Measurements from ENCODE around the gene ERO1A.

Gene ERO1A

DNA sequence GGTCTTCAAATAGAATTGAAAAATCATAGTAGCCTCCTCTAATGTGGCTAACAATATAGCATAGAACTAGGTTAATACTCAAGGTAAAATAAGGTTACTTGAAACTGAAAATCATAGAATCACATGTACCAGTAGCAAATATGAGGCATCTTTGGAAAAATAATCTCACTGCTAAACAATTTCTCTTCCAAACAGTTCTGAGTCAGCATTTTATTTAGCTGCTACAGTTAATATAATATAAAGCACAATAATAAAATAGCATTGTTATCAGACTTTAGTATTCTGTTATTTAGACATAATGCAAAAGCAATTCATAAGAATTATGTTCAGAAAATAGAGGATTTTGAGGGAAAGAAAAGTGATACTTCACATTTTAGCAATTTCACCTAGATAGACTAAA, 35.0 kb downstream of the ERO1A start:
- Histone ChIP-seq H3K9me3 (replicated peaks in 1 of 2; ENCODE audit: control insufficient read depth in 2 of 2, insufficient read depth in 1 of 2, low read depth in 1 of 2, low read length in 2 of 2) (peaks cover 0 to 10% of the 10 kb centered on the region in 2 donors), H3K9ac (ENCODE audit: low read depth, low read length, poor library complexity) (no peak overlapping the region), H3K18ac (ENCODE audit: low read length) (no peak overlapping the region), H2BK5ac (ENCODE audit: low read length) (no peak overlapping the region), H3K14ac (ENCODE audit: low read length) (no peak overlapping the region), H2BK15ac (ENCODE audit: low read length) (no peak overlapping the region), H4K91ac (ENCODE audit: low read depth, low read length, poor library complexity) (no peak overlapping the region), H2AFZ (ENCODE audit: low read length) (no peak overlapping the region), H3K27ac (replicated peaks; ENCODE audit: low read length) (no peak overlapping the region), H3K23ac (ENCODE audit: low read depth, low read length, poor library complexity) (no peak overlapping the region), H2BK12ac (ENCODE audit: low read length) (no peak overlapping the region), H3K4me2 (ENCODE audit: insufficient read depth, low read length, poor library complexity, severe bottlenecking) (no peak overlapping the region), H3K4ac (ENCODE audit: low read length) (no peak overlapping the region), H3K27me3 (ENCODE audit: control insufficient read depth in 3 of 3, insufficient read depth in 3 of 3, low read depth in 1 of 3, low read length in 3 of 3) (no peaks in the 10 kb centered on the region), H3K4me3 (ENCODE audit: low read length in 2 of 2) (no peak overlapping the region), H2BK120ac (ENCODE audit: low read depth, low read length) (no peak overlapping the region), H3K4me1 (ENCODE audit: control insufficient read depth in 2 of 2, insufficient read depth in 1 of 2, low read depth in 1 of 2, low read length in 2 of 2) (no peaks in the 10 kb centered on the region), H4K8ac (ENCODE audit: low read depth, low read length) (no peak overlapping the region), H2AK5ac (ENCODE audit: low read depth, low read length) (no peak overlapping the region), H3K36me3 (replicated peaks in 1 of 2; ENCODE audit: control insufficient read depth in 2 of 2, insufficient read depth in 2 of 2, low read length in 2 of 2) (peaks cover 2 to 25% of the 10 kb centered on the region in 2 donors), H3K79me1 (ENCODE audit: low read depth, low read length) (no peaks in the 10 kb centered on the region)
- DNase-seq (ENCODE audit: low spot score) = no peak

GRCh38 chr14:52656905-52657304, 38.5 kb downstream of the ERO1A start:
- H3K9me3 ChIP-seq (replicated peaks in 1 of 2; ENCODE audit: control insufficient read depth in 2 of 2, insufficient read depth in 1 of 2, low read depth in 1 of 2, low read length in 2 of 2) = peaks cover 0 to 10% of the 10 kb centered on the region in 2 donors
- H3K9ac ChIP-seq (ENCODE audit: low read depth, low read length, poor library complexity) = no peak overlapping the region
- no peak overlapping the region for H4K91ac ChIP-seq (ENCODE audit: low read depth, low read length, poor library complexity)
- H3K4me1 ChIP-seq (ENCODE audit: control insufficient read depth in 2 of 2, insufficient read depth in 1 of 2, low read depth in 1 of 2, low read length in 2 of 2) = no peaks in the 10 kb centered on the region
- no peak overlapping the region for H3K4ac ChIP-seq (ENCODE audit: low read length)
- no peak overlapping the region for H2BK5ac ChIP-seq (ENCODE audit: low read length)
- H3K4me2 ChIP-seq (ENCODE audit: insufficient read depth, low read length, poor library complexity, severe bottlenecking) = no peak overlapping the region
- H3K4me3 ChIP-seq (ENCODE audit: low read length in 2 of 2) = no peak overlapping the region
- H2BK12ac ChIP-seq (ENCODE audit: low read length) = no peak overlapping the region
- no peak overlapping the region for H3K23ac ChIP-seq (ENCODE audit: low read depth, low read length, poor library complexity)
- no peak overlapping the region for H2AK5ac ChIP-seq (ENCODE audit: low read depth, low read length)
- no peaks in the 10 kb centered on the region for H3K79me1 ChIP-seq (ENCODE audit: low read depth, low read length)
- H4K8ac ChIP-seq (ENCODE audit: low read depth, low read length) = no peak overlapping the region
- DNase-seq (ENCODE audit: low spot score) = no peak
- H3K18ac ChIP-seq (ENCODE audit: low read length) = no peak overlapping the region
- no peak overlapping the region for H3K14ac ChIP-seq (ENCODE audit: low read length)
- no peaks in the 10 kb centered on the region for H3K27me3 ChIP-seq (ENCODE audit: control insufficient read depth in 3 of 3, insufficient read depth in 3 of 3, low read depth in 1 of 3, low read length in 3 of 3)
- H2AFZ ChIP-seq (ENCODE audit: low read length) = no peak overlapping the region
- no peak overlapping the region for H3K27ac ChIP-seq (replicated peaks; ENCODE audit: low read length)
- H3K36me3 ChIP-seq (replicated peaks in 1 of 2; ENCODE audit: control insufficient read depth in 2 of 2, insufficient read depth in 2 of 2, low read length in 2 of 2) = peaks cover 2 to 44% of the 10 kb centered on the region in 2 donors
- no peak overlapping the region for H2BK120ac ChIP-seq (ENCODE audit: low read depth, low read length)
- no peak overlapping the region for H2BK15ac ChIP-seq (ENCODE audit: low read length)

- WGBS, 2 donors (ENCODE audit: extremely low coverage in 2 of 2, insufficient read length in 2 of 2, insufficient replicate concordance in 1 of 2) = no CpG with 5 or more reads among the region's 6 CpGs
- H3K9me3 ChIP-seq (replicated peaks in 1 of 2; ENCODE audit: control insufficient read depth in 2 of 2, insufficient read depth in 1 of 2, low read depth in 1 of 2, low read length in 2 of 2) = no peaks in the 10 kb centered on the region
- H3K4ac ChIP-seq (ENCODE audit: low read length) = no peak overlapping the region
- H2AK5ac ChIP-seq (ENCODE audit: low read depth, low read length) = no peak overlapping the region
- no peak overlapping the region for H3K14ac ChIP-seq (ENCODE audit: low read length)
- H3K4me3 ChIP-seq (ENCODE audit: low read length in 2 of 2) = no peak overlapping the region
- no peak overlapping the region for H2BK5ac ChIP-seq (ENCODE audit: low read length)
- H3K9ac ChIP-seq (ENCODE audit: low read depth, low read length, poor library complexity) = no peak overlapping the region
- H2BK15ac ChIP-seq (ENCODE audit: low read length) = no peak overlapping the region
- H2BK12ac ChIP-seq (ENCODE audit: low read length) = no peak overlapping the region
- H3K36me3 ChIP-seq (replicated peaks in 1 of 2; ENCODE audit: control insufficient read depth in 2 of 2, insufficient read depth in 2 of 2, low read length in 2 of 2) = peaks cover 0 to 73% of the 10 kb centered on the region in 2 donors
- no peak overlapping the region for H2BK120ac ChIP-seq (ENCODE audit: low read depth, low read length)
- no peak overlapping the region for H3K27ac ChIP-seq (replicated peaks; ENCODE audit: low read length)
- no peak overlapping the region for H4K91ac ChIP-seq (ENCODE audit: low read depth, low read length, poor library complexity)
- H3K79me1 ChIP-seq (ENCODE audit: low read depth, low read length) = no peaks in the 10 kb centered on the region
- no peak overlapping the region for H3K18ac ChIP-seq (ENCODE audit: low read length)
- no peak overlapping the region for H2AFZ ChIP-seq (ENCODE audit: low read length)
- H3K27me3 ChIP-seq (ENCODE audit: control insufficient read depth in 3 of 3, insufficient read depth in 3 of 3, low read depth in 1 of 3, low read length in 3 of 3) = no peaks in the 10 kb centered on the region
- no peak overlapping the region for H3K4me2 ChIP-seq (ENCODE audit: insufficient read depth, low read length, poor library complexity, severe bottlenecking)
- DNase-seq (ENCODE audit: low spot score) = no peak
- no peak overlapping the region for H3K23ac ChIP-seq (ENCODE audit: low read depth, low read length, poor library complexity)
- H3K4me1 ChIP-seq (ENCODE audit: control insufficient read depth in 2 of 2, insufficient read depth in 1 of 2, low read depth in 1 of 2, low read length in 2 of 2) = no peaks in the 10 kb centered on the region
- H4K8ac ChIP-seq (ENCODE audit: low read depth, low read length) = no peak overlapping the region
Measured at GRCh38 chr14:52650774-52651173, 44.6 kb downstream of the ERO1A start.

- H3K4me2 ChIP-seq (ENCODE audit: insufficient read depth, low read length, poor library complexity, severe bottlenecking) = no peak overlapping the region
- no peak overlapping the region for H2AK5ac ChIP-seq (ENCODE audit: low read depth, low read length)
- no peak overlapping the region for H3K27ac ChIP-seq (replicated peaks; ENCODE audit: low read length)
- H3K79me1 ChIP-seq (ENCODE audit: low read depth, low read length) = no peaks in the 10 kb centered on the region
- H2BK120ac ChIP-seq (ENCODE audit: low read depth, low read length) = no peak overlapping the region
- H4K91ac ChIP-seq (ENCODE audit: low read depth, low read length, poor library complexity) = no peak overlapping the region
- no peak overlapping the region for H3K4ac ChIP-seq (ENCODE audit: low read length)
- no peak overlapping the region for H4K8ac ChIP-seq (ENCODE audit: low read depth, low read length)
- H3K9me3 ChIP-seq (replicated peaks in 1 of 2; ENCODE audit: control insufficient read depth in 2 of 2, insufficient read depth in 1 of 2, low read depth in 1 of 2, low read length in 2 of 2) = no peaks in the 10 kb centered on the region
- H3K18ac ChIP-seq (ENCODE audit: low read length) = no peak overlapping the region
- no peak overlapping the region for H3K14ac ChIP-seq (ENCODE audit: low read length)
- H3K4me3 ChIP-seq (ENCODE audit: low read length in 2 of 2) = no peak overlapping the region
- no peak overlapping the region for H2BK12ac ChIP-seq (ENCODE audit: low read length)
- no peak for DNase-seq (ENCODE audit: low spot score)
- no peaks in the 10 kb centered on the region for H3K4me1 ChIP-seq (ENCODE audit: control insufficient read depth in 2 of 2, insufficient read depth in 1 of 2, low read depth in 1 of 2, low read length in 2 of 2)
- peaks cover 0 to 82% of the 10 kb centered on the region in 2 donors for H3K36me3 ChIP-seq (replicated peaks in 1 of 2; ENCODE audit: control insufficient read depth in 2 of 2, insufficient read depth in 2 of 2, low read length in 2 of 2)
- WGBS, 2 donors (ENCODE audit: extremely low coverage in 2 of 2, insufficient read length in 2 of 2, insufficient replicate concordance in 1 of 2) = no CpG with 5 or more reads among the region's 1 CpG
- no peak overlapping the region for H2BK15ac ChIP-seq (ENCODE audit: low read length)
- H3K27me3 ChIP-seq (ENCODE audit: control insufficient read depth in 3 of 3, insufficient read depth in 3 of 3, low read depth in 1 of 3, low read length in 3 of 3) = no peaks in the 10 kb centered on the region
- no peak overlapping the region for H3K9ac ChIP-seq (ENCODE audit: low read depth, low read length, poor library complexity)
- no peak overlapping the region for H2BK5ac ChIP-seq (ENCODE audit: low read length)
- H3K23ac ChIP-seq (ENCODE audit: low read depth, low read length, poor library complexity) = no peak overlapping the region
- H2AFZ ChIP-seq (ENCODE audit: low read length) = no peak overlapping the region
Measured at GRCh38 chr14:52649511-52649910, 45.8 kb downstream of the ERO1A start.

Measured in neuronal stem cell (in vitro differentiated cells).